ENCODE measurements around the gene SYT2.
"Not testable (repeated sequence)": the region's sequence is repeated elsewhere in the genome, so short reads cannot be mapped to it uniquely, and the experiment has no call there.

SYT2 gene

DNA sequence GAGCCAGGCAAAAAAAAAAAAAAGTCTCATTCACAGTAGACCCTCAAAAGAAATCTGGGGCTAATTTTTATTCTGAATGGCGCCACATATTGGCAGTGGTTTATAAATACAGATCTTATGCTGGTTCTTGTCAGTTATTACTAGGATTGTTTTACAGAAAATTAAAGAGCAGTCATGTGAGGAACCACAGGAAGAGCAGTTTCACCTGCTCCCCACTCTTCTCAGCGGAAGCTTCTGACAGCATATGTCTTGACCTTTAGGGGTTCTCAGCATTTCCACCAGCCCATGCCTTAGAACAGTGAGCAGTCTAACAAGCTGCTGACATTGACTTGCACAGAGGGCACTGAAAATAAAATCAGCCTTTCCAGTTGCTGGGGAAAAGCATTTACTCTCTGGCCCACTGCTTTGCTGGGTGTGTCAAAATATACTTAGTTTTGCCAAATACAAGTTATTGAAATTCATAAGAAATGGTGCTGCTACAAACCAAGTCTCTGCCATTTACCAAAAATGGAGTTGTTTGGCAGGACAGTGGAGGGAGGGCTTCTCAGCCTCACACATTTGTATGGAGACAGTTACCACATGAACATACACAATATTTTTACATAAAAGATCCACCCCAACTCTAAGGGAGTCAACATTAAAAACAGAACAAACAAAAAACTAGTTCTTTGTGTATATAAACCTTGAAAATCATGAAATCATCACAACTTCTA lies 144.2 kb downstream of the SYT2 start:
- DNase-seq, result no peak

DNA sequence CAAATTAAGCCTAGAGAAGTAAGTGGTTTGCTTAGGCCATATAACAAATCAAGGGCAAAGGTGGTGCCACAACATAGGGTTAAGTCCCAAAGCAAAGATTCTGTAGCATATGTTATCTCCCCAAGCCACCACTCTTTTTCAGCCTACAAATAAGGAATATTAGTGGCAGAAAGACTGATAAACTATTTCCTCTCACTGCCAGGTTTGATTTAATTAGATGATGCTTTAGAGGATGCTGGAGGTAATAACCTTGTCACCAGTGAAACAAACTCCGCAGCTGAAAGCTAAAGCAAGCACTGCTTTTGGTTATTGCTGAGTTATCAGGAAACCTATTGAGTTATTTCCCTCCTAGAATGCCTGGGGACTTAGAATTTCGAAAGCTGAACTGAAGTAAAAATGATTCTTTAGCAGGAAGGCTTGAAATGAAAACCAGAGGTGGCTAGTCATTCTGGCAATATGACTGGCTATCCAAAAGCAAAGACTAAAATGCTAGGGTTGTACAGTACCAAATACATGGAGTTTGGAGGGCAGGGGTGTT lies 145.2 kb downstream of the SYT2 start:
- no peak for DNase-seq

DNA sequence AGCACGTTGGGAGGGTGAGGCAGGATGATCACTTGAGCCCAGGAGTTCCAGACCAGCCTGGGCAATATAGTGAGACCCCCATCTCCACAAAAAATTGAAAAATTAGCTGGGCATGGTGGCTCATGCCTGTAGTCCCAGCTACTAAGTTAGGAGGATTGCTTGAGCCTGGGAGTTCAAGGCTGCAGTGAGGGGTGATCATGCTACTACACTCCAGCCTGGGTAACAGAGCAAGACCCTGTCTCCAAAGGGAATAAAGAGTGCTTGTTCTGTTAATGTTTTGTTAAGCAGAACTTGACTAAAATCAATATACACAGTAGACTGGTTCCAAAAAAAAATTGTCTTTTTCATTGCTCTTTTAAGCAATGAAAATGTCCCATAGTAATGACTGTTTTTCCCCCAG lies 146.4 kb downstream of the SYT2 start:
- no peak for DNase-seq

DNA sequence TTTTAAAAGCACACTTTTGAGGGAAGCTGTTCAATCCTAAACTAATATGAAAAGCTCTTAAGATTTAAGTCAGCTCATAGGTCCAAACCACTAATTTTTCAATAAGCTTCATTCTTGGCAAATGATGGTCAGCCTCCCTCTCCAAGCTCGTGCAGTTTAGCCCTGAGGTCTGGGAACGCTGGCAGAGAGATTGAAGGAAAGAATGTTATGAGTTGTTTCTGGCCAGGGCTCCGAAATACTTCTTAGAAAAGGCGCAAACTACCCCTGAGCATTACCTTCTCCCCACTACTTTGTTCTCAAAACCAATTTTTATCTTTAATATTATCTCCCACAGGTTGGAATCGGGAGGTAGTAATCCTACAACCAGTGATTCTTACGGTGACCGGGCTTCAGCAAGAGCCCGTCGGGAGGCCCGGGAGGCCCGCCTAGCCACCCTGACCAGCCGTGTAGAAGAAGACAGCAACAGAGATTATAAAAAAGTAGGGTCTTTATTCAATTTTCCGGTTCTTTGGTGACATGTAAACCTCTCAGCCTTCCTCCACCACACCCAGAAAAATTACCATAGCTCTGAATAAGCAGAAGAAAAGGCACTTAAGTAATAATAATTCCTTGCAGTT lies 147.7 kb downstream of the SYT2 start:
- DNase-seq, result no peak

DNA sequence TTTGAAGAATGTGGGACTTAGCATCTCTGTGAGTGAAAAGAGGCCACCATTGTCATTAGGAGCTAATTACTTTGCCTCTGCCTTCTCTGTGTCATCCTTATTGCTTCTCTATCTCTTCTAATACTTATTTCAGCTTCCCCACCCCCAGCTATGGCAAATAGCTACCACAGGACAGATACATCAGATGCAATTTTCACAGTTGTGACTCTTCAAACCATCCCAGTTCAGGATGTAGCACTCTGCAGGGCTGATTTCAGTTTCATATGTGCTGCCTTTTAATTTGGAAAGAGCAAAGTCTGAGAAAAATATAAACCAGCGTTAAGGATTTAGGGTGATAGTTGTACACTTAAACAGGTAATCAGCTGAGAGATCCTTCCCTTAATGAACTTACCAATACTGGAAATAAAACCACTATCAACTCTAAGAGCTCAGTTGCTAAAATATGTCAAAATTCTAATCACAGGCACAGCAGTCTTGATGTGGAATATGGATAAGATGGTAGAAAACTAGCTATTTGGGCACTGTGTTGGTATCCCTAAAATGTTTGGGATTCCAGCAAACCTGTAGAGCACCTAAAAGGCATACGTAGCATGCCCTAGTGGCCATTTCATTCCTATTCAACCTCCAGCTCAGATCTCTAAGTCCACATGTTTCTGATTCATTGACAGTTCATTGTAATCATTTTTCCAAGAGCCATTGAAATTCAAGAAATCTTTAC lies 148.4 kb downstream of the SYT2 start:
- no peak for DNase-seq

DNA sequence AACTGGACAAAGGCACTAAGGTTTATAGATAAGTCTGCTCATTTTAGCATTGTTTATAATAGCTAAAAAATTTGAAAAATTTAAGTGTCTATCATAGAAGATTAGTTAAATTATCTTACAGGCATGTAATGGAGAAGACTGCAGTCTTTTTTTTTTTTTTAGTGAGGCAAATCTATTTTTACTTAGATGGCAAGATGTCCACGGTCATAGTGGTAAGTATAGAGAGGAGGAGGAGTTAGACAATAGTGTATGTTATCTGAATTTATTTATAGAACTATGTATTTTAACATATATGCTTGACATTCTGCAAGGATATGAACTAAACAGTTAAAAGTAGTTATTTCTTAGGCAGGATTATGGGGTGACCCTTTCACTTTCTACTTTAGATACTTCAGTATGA lies 149.0 kb downstream of the SYT2 start:
- DNase-seq, result no peak

DNA sequence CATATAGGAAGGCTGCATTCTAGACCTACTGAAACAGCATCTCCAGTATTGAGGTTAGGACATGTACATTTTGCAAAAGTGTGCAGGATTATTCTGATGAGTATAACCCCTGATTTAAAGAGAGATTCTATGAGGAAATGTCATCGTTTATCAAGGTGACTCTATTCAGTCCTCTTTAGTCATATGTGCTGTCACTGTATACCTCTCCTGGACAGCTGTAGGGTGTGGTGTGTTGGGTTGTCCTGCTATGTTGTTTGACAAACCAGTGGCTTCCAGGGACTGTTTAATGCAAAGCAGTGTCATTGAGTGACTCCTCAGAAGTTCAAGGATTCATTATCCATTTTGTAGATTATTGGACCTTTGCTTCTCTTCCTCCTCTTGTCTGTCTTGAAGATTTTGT lies 152.6 kb downstream of the SYT2 start:
- not testable (repeated sequence) for DNase-seq

DNA sequence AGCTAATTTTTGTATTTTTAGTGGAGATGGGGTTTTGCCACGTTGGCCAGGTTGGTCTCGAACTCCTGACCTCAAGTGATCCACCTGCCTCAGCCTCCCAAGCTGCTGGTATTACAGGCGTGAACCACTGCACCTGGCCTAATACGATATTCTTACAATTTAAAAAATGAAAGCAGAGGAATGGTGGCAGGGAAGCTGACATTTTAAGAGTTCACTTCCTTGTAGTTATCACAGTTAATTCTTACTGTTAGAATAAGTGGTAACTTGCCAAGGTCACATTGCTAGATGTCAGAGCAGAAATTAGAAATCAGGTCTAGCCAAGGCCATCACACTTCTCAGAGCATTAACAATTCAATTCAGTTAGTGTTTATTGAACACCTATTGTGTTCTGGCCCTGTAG lies 154.2 kb downstream of the SYT2 start:
- not testable (repeated sequence) for DNase-seq

DNA sequence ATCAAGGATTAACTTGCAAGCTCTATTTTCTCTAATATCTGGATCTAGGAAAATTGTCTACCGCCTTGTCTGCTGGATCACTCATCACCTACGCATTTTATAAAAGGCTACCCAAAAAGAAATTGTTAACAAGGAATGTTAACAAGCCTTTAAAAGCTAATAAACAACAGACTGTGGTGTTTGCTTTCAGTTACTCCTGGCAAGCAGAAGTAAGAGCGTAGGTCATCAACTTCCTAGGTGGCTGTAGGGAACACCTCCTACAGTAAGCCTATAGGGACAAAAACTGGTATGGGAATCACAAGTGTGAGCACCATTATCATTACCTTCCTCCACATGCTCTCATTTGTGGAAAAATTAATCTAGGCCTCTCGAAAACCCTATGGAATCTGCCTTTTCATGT lies 155.6 kb downstream of the SYT2 start:
- not testable (repeated sequence) for DNase-seq

DNA sequence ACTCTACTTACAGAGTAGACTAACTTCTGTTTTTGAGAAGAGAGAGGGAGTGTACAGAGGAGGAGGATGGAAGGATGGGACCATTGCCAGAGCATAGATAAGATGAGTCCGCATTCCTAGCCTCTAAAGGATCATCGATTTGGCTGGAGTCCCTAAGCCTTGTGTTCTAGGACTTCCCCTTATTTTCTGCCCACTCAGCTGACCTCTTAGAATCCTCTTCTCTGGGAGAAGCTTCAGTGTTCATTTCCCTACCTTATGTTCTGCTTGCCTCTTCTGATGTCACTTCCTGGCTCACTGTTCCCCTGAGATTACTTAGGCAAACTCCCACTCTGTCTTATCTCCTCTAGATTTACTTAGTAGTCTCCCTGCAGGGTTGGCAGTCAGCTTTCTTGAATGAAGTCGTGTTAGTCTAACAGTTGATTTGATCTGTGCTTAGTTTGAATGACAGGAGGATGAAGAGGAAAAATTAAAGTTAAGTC lies 156.7 kb downstream of the SYT2 start:
- no peak for DNase-seq

DNA sequence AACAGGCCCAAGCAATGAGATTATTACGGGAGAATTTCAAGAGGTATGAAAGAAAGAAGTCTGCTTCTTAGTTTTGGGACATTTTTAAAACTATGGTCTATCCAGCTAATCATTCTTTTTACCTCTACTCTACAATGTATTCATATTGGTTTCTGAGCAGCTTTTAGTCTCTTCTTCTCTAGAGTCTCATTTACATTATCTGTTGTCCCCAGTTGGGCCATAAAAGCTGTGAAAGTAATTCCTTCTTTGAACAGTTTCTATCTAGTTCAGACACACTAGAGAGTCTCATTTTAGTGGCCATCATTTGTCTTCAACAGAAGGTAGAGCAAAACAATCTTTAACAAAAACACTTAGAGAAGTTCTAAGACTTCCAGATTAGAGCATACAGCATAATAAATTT lies 157.2 kb downstream of the SYT2 start:
- DNase-seq, result not testable (repeated sequence)

DNA sequence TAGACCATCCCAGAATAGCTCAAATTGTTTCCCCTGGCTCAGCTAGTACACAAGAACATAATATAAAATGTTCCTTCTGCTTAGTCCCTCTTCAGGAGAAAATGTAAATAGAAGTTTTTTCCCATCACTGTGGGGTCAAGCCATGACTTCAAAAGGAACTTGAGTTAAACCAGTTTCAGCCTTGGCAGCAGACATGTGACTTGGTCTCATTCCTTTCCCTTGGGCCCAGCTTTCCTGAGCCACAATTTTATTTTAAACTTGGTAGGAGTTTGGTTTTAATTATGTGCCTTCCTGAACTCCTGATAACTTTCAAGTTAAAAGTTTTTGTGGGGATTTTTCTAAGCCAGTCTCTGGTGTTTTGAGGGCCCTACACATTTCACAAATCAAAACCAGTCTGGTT lies 157.6 kb downstream of the SYT2 start:
- not testable (repeated sequence) for DNase-seq

DNA sequence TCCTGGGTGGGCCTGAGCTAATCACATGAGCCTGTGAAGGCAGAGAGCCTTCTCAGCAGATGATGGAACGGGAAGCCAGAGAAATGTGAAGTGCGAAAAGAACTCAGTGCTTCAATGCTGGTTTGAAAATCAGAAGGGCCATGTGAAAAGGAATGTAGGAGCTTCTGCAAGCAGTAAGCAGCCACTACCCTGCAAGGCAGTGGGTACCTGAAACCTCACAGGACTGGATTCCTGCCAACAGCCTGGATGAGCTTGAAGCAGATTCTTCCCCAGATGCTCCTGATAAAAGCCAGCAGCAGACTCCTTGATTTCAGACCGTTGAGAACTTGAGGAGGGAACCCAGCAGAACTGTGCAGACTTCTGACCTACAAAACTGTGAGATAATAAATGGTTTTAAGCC lies 158.6 kb downstream of the SYT2 start:
- no peak for DNase-seq

DNA sequence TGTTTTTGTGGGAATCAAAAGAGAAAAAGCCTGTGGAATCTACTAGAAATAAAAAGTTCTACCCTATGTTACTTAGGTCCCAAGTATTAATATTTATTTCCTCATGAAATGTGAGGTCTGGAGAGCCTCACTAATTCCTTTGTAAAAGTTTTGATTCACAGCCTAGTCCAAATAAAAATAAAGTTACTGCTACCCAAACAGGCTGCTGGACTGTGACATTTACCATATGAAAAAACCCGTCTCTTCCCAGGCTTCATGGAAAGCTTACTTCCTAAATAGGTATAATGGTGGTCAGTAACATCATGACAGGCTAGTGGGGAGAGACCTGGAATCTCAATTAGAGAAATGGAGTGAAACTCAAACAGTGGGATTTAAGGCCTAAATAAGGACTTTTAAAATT lies 160.2 kb downstream of the SYT2 start:
- not testable (repeated sequence) for DNase-seq

DNA sequence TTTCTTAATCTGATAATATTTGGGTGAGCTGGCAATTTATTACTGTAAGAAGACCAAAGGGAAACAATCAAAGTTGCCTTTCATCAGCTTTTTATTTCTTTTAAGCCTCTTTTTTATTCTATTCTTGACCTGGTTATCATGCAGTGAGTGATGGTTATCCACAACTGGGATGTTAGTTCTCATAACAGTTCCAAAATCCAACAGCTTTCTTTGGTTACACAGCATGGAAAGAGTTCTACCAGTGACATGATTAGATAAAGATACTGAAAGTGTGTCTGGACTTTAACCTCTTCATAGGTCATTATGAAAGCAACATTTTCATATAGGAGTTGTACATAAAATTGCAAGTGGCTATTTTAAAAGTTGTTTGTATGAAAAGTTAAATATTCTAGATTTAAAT lies 163.0 kb downstream of the SYT2 start:
- DNase-seq, result no peak

DNA sequence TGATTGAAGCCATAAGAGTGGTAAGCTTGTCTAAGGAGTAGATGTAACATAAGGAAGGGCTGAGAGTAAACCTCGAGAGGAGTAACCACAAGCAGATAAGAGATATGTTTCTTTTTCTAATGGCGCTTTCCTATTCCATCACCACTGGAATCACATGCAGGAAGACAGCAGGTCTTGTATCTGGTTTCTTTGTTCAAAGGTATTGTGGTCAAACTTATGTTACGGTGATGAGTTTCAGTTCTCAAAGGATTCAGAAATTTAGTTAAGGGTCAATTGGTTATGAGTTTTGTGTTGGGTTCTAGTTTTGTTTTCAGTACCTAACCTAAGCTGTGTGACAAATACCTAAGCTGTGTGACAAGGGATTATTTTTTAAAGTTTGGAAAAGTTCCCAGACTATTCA lies 163.5 kb downstream of the SYT2 start:
- DNase-seq, result not testable (repeated sequence)

DNA sequence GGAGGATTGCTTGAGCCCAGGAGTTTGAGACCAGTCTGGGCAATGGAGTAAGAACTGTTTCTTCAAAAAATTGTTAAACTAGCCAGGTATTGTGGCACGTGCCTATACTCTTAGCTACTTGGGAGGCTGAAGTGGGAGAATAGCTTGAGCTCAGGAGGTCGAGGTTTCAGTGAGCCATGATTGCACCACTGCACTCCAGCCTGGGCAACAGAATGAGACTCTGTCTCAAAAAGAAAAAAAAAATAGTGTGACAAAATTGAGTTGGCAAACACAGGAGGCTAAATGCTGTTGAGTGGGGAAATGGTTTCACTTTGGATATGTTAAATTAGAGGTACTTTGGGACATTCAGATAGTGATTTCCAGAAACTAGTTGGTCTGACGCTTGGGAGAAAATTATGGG lies 163.9 kb downstream of the SYT2 start:
- DNase-seq, result not testable (repeated sequence)

DNA sequence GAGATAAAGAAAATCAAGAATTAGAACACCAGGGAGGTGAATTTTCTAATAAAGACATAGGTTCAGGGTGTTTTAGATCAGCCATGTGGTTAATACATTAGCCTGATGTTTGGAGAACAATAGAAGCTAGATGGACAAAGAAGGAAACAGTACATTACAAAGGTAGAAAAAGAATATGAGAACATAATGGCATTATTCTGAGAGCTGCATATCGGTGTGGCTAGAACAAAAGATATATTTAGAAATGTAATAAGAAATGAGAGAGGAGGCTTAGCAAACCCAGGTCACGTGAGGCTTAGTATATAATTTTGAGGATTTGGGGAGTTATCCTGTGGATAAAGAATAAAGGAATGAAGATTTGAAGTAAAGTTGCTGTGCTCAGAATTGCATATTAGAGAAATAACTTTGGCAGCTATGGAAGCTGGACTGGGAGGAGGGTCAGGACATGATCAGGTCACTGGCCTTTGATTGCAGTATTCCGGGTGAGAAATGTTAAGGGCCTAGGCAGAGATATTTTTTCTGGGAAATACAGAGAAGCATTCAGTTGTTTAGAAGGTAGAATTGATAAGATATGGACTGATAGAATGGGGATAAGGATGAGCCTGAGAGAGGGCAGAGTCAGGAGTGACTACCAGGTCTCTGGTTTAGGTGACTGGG lies 164.5 kb downstream of the SYT2 start:
- not testable (repeated sequence) for DNase-seq

DNA sequence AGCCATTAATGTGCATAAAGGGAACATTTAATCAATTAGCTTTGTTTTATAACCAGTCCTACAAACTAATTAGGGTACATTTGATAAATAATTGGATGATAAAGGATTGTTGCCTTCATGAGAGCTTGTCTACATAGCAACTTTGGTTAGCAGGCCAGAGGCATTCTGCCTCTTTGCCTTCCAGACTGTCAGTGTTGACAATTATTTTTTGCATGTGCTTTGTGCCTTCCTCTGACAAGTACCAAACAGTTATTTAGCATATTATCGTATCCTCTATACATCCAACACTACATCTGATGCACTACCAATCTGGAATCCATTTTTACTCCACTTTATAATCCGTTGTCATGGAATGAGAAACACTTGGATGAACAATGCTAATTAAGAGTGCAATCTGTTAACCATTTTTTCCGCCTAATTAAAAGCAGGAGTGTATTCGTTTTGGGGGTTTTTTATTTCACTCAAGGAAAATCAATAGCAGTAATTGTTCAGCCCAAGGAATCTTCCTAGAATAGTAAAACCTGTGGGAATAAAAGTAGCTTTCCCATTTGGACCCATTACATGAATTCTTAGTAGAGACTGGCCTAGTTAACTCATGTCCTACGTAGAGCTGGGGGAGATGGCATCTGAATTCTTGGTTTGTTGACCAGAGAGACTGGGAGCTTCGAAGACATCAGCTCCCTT lies 165.3 kb downstream of the SYT2 start:
- not testable (repeated sequence) for DNase-seq

DNA sequence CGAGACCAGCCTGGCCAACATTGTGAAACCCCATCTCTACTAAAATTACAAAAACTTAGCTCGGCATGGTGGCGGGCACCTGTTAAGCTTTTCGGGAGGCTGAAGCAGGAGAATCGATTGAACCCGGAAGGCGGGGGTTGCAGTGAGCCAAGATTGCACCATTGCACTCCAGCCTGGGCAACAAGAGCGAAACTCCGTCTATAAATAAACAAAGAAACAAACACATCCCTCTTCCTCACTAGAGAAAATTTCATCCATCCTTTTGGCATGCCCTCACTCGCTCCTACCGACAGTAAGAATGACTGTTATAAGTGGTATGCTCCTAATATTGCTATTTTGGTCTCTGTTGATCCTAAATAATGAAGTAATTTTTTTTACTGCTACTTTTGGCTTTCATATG lies 166.7 kb downstream of the SYT2 start:
- not testable (repeated sequence) for DNase-seq

DNA sequence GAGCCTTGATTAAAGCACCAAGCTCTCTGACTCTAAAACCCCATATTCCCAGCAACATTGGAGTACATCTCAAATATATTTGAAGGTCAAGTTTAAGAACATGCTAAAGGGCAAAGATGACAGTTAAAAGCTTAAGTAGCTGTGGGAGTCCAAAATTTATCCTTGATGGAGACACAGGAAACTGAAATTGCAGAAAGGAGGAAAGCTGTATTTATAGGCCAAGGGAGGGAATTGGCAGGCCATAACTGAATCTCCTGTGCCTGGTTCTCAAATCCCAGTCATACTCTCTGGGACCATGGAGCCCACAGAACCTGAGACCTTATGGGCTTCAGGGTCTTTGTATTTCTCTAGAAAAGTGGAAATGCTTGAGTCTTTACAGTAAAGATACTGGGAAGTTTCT lies 167.8 kb downstream of the SYT2 start:
- not testable (repeated sequence) for DNase-seq

DNA sequence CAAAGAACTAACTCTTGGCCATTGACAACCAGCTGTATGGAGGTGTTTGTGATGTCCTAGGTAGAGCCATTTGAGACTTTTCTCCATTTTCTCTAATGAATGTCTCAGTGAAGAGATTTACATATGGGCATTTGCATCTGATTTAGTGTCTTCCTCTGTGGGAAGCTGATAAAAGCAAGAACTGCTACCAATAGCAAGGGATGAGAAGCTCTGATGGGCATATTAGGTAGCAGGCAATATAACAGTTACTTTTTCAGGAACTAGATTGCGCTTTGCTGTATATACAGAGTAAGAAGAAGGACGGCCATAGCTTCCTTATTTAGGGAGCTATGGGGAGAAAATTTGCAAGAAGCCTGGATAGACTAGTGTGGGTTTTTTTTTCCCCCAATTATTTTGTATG lies 169.4 kb downstream of the SYT2 start:
- not testable (repeated sequence) for DNase-seq
